Measurements from ENCODE around the gene PEX12. TPM values are rescaled to one million over a fixed set of nuclear protein-coding genes. Genes with fewer than 3 reads are reported as not detected.

PEX12 gene
- total and polyA plus RNA-seq, 2 donors (not counting 3 experiments of a cell fraction or from before 2014, with no cell fraction given): 3.4 to 4.5 TPM

- H3K4me3 ChIP-seq (replicated peaks in 1 of 3; ENCODE audit: insufficient read depth in 1 of 3, low read depth in 1 of 3, low read length in 3 of 3): peak overlapping the region; percentile 54 to 84 (median 70)
- DNase-seq (ENCODE audit: low read depth, low spot score): peak; percentile 37
Observed at GRCh38 chr17:35588196-35588920, 10.0 kb upstream of the PEX12 start.

GRCh38 chr17:35587074-35587961 is 8.9 kb upstream of the PEX12 start, which contains the start of gene AP2B1:
AP2B1 (plus strand) TSS chr17:35587322; CDS start chr17:35594031, 6,709 bp downstream.
- POLR2A ChIA-PET: interaction anchor here (1.0 kb wide), 1 partner anchor 8 kb away, joined by 4 read pairs; no protein-coding TSS in a partner anchor
- peaks cover 49% of the 10 kb centered on the region for H3K79me2 ChIP-seq (ENCODE audit: control insufficient read depth, insufficient read depth, low read length)
- peak; percentile 97 for FAIRE-seq

More at GRCh38 chr17:35588196-35588920, 10.0 kb upstream of the PEX12 start:
- Histone ChIP-seq H3K4me2 (ENCODE audit: insufficient read depth, low read length) (peak overlapping the region; percentile 83), H3K9ac (replicated peaks; ENCODE audit: extremely low read depth, insufficient read depth, low read length) (peak overlapping the region; percentile 95), H4K20me1 (replicated peaks; ENCODE audit: control insufficient read depth, extremely low read depth, insufficient read depth, low read length) (peaks cover under 1% of the 10 kb centered on the region), H3K9me1 (replicated peaks; ENCODE audit: control insufficient read depth, extremely low read depth, insufficient read depth, low read length) (no peaks in the 10 kb centered on the region), H3K79me2 (ENCODE audit: control insufficient read depth, insufficient read depth, low read length) (peaks cover 59% of the 10 kb centered on the region), H2AFZ (ENCODE audit: low read depth, low read length) (no peak overlapping the region), H3K9me3 (replicated peaks; ENCODE audit: control insufficient read depth, insufficient read depth, low read length) (no peaks in the 10 kb centered on the region), H3K27me3 (ENCODE audit: control insufficient read depth in 2 of 2, insufficient read depth in 2 of 2, low read length in 2 of 2) (peaks cover 4 to 6% of the 10 kb centered on the region in 2 experiments), H3K4me1 (ENCODE audit: control insufficient read depth, extremely low read depth, insufficient read depth, low read length) (peaks cover 19% of the 10 kb centered on the region), H3K27ac (ENCODE audit: insufficient read depth, low read depth, low read length) (peak overlapping the region; percentile 91), H3K36me3 (ENCODE audit: control insufficient read depth in 2 of 2, extremely low read depth in 1 of 2, insufficient read depth in 2 of 2, low read length in 2 of 2) (no peaks in the 10 kb centered on the region)
- dilution Hi-C loops (cut with MboI; ENCODE audit: extremely low pct_ligation_motif_present, low sequenced_read_pairs): no loop called here
- ChIA-PET POLR2A (interaction anchor here (1.0 kb wide), 1 partner anchor 10 kb away, joined by 5 read pairs; the partner anchor contains the start of gene PEX12), CTCF (interaction anchor here (0.7 to 2.1 kb wide), 9 partner anchors 10 to 159 kb away, joined by 3 to 8 read pairs (median 5); partner anchors contain the start of gene PEX12)
- intact Hi-C loops (cut with micrococcal nuclease): loop anchor here (5.0 kb wide), 2 partner anchors 216 to 346 kb away; partner anchors contain the start of genes SLFN11 and SLFN5
- TSS peak; percentile 44 for BruUV-seq (replicated peaks)
- FAIRE-seq: peak; percentile 86
- TF ChIP-seq FOS (IDR thresholded peaks at IDR 0.05; ENCODE audit: borderline replicate concordance, insufficient read depth, low read length) (peak; percentile 22), JUN (IDR thresholded peaks at IDR 0.05; ENCODE audit: borderline replicate concordance, insufficient read depth, insufficient read length, low read depth) (no peak)

More at GRCh38 chr17:35587074-35587961, 8.9 kb upstream of the PEX12 start, which contains the start of gene AP2B1:
- DNase-seq (ENCODE audit: low read depth, low spot score): peak; percentile 99
- Histone ChIP-seq H3K4me3 (replicated peaks in 1 of 3; ENCODE audit: insufficient read depth in 1 of 3, low read depth in 1 of 3, low read length in 3 of 3) (peak within 1 kb of the TSS; percentile 54 to 84 (median 70)), H3K4me2 (ENCODE audit: insufficient read depth, low read length) (peak within 1 kb of the TSS; percentile 83), H2AFZ (ENCODE audit: low read depth, low read length) (peak within 1 kb of the TSS; percentile 63), H4K20me1 (replicated peaks; ENCODE audit: control insufficient read depth, extremely low read depth, insufficient read depth, low read length) (no peaks in the 10 kb centered on the region), H3K9me3 (replicated peaks; ENCODE audit: control insufficient read depth, insufficient read depth, low read length) (no peaks in the 10 kb centered on the region), H3K27ac (ENCODE audit: insufficient read depth, low read depth, low read length) (peak within 1 kb of the TSS; percentile 91), H3K27me3 (ENCODE audit: control insufficient read depth in 2 of 2, insufficient read depth in 2 of 2, low read length in 2 of 2) (peaks cover 4 to 6% of the 10 kb centered on the region in 2 experiments), H3K36me3 (ENCODE audit: control insufficient read depth in 2 of 2, extremely low read depth in 1 of 2, insufficient read depth in 2 of 2, low read length in 2 of 2) (no peaks in the 10 kb centered on the region), H3K9me1 (replicated peaks; ENCODE audit: control insufficient read depth, extremely low read depth, insufficient read depth, low read length) (no peaks in the 10 kb centered on the region), H3K4me1 (ENCODE audit: control insufficient read depth, extremely low read depth, insufficient read depth, low read length) (peaks cover 19% of the 10 kb centered on the region), H3K9ac (replicated peaks; ENCODE audit: extremely low read depth, insufficient read depth, low read length) (peak within 1 kb of the TSS; percentile 95)
- TF ChIP-seq JUN (IDR thresholded peaks at IDR 0.05; ENCODE audit: borderline replicate concordance, insufficient read depth, insufficient read length, low read depth): peak; percentile 95
- peak; percentile 36 for TF ChIP-seq MYC (IDR thresholded peaks at IDR 0.05; ENCODE audit: low read depth, low read length)
- TF ChIP-seq FOS (IDR thresholded peaks at IDR 0.05; ENCODE audit: borderline replicate concordance, insufficient read depth, low read length): no peak
- TF ChIP-seq POLR2A (IDR thresholded peaks at IDR 0.05; ENCODE audit: low read depth, low read length): peak; percentile 81
- no peak for TF ChIP-seq EZH2 (IDR thresholded peaks at IDR 0.05; ENCODE audit: borderline replicate concordance, low read depth, low read length, severe bottlenecking)
- TF ChIP-seq POLR2AphosphoS5 (IDR thresholded peaks at IDR 0.05; ENCODE audit: insufficient read depth, low read depth, low read length): peak; percentile 74
- BruUV-seq (replicated peaks): no TSS peak
- intact Hi-C loops (cut with micrococcal nuclease) (loop anchor here (1.0 to 5.0 kb wide), 6 partner anchors 9 to 345 kb away; partner anchors contain the start of genes PEX12, SLFN11, SLFN12 and SLFN5), dilution Hi-C loops (cut with MboI; ENCODE audit: extremely low pct_ligation_motif_present, low sequenced_read_pairs) (no loop called here)
- CTCF ChIA-PET: interaction anchor here (0.8 to 1.6 kb wide), 3 partner anchors 9 to 26 kb away, joined by 3 to 8 read pairs (median 6); partner anchors contain the start of gene PEX12
